CD4-positive, alpha-beta memory T cell (primary cell): Measurements from ENCODE around the gene TRPV5. TPM values are rescaled to one million over a fixed set of nuclear protein-coding genes. Genes with fewer than 3 reads are reported as not detected.

Experiments used
- CTCF ChIA-PET: fragments of 350-600 bp; sonication (Branson Sonifier 250); formaldehyde crosslinking; loops from one replicate; lab custom pipeline; 2021; ENCODE audit warnings: inconsistent platforms; ENCODE audit not compliant: partially characterized antibody; lab: Charles Lee
- POLR2A ChIA-PET: fragments of 350-600 bp; sonication (Branson Sonifier 250); formaldehyde crosslinking; loops from one replicate; lab custom pipeline; 2021; ENCODE audit not compliant: partially characterized antibody; lab: Charles Lee
- DNase-seq, 5 donors: peaks; one replicate each; pipeline versions ENCODE4 v3.0.0 to v3.0.0-alpha.2; 2020 to 2022; ENCODE audit warnings: mixed read lengths in 1 of 5
- H3K27ac ChIP-seq: one replicate; pipeline ENCODE4 v1.7.0; 2013; ENCODE audit warnings: low read depth, low read length
- H3K27me3 ChIP-seq: 2 replicates; pipeline ENCODE4 v1.7.0; 2013; ENCODE audit warnings: mild to moderate bottlenecking, low read length, moderate library complexity; ENCODE audit not compliant: insufficient read depth
- H3K36me3 ChIP-seq: 2 replicates; pipeline ENCODE4 v1.7.0; 2013; ENCODE audit warnings: mild to moderate bottlenecking, low read length, moderate library complexity; ENCODE audit not compliant: insufficient read depth
- H3K4me1 ChIP-seq: 2 replicates; pipeline ENCODE4 v1.7.0; 2013; ENCODE audit warnings: mild to moderate bottlenecking, low read length, moderate library complexity; ENCODE audit not compliant: insufficient read depth
- H3K4me3 ChIP-seq, 2 donors: one replicate each; pipeline ENCODE4 v1.7.0; 2013; ENCODE audit warnings: low read length in 2 of 2, mild to moderate bottlenecking in 1 of 2
- H3K9me3 ChIP-seq, 2 donors: one replicate each; pipeline ENCODE4 v1.7.0; 2013; ENCODE audit warnings: low read length in 2 of 2, control low read depth in 1 of 2; ENCODE audit not compliant: control insufficient read depth in 1 of 2
- H3K27ac Mint-ChIP-seq, 7 donors: one replicate each; pipeline ENCODE4 v1.8.0; 2020 to 2021; ENCODE audit warnings: mixed read lengths in 7 of 7, mild to moderate bottlenecking in 6 of 7, inconsistent platforms in 3 of 7, moderate library complexity in 3 of 7
- H3K27me3 Mint-ChIP-seq, 2 donors: one replicate each; pipeline ENCODE4 v1.8.0; 2020 to 2021; ENCODE audit warnings: mixed read lengths in 2 of 2
- H3K36me3 Mint-ChIP-seq, 2 donors: one replicate each; pipeline ENCODE4 v1.8.0; 2020 to 2021; ENCODE audit warnings: mixed read lengths in 2 of 2, inconsistent platforms in 1 of 2, mild to moderate bottlenecking in 1 of 2
- H3K4me1 Mint-ChIP-seq, 4 donors: one replicate each; pipeline ENCODE4 v1.8.0; 2020 to 2021; ENCODE audit warnings: mixed read lengths in 4 of 4, mild to moderate bottlenecking in 1 of 4
- H3K4me3 Mint-ChIP-seq, 8 donors: one replicate each; pipeline ENCODE4 v1.8.0; 2020 to 2021; ENCODE audit warnings: mixed read lengths in 8 of 8, mild to moderate bottlenecking in 7 of 8, moderate library complexity in 6 of 8, inconsistent platforms in 3 of 8
- H3K9me3 Mint-ChIP-seq, 8 donors: one replicate each; pipeline ENCODE4 v1.8.0; 2020 to 2021; ENCODE audit warnings: mixed read lengths in 8 of 8, mild to moderate bottlenecking in 5 of 8, inconsistent platforms in 3 of 8, moderate library complexity in 1 of 8
- intact Hi-C: fragments of 100-400 bp; cut with micrococcal nuclease; formaldehyde crosslinking; loops from one replicate; pipeline ENCODE4 v1.15.1; 2023
- polyA plus RNA-seq, 2 donors: library from polyadenylated mRNA; unstranded; fragments of 300-500 nt; fragmentation: Illumina TruSeq; gene quantifications; one replicate each; pipeline ENCODE4 v1.2.3, GENCODE V29; 2021
- total RNA-seq, 2 experiments: library from RNA; stranded (reverse); gene quantifications; one replicate each; pipeline ENCODE4 v1.2.3, GENCODE V29; 2021

Gene TRPV5
- total and polyA plus RNA-seq, 4 experiments from 2014 or later = not detected

DNA sequence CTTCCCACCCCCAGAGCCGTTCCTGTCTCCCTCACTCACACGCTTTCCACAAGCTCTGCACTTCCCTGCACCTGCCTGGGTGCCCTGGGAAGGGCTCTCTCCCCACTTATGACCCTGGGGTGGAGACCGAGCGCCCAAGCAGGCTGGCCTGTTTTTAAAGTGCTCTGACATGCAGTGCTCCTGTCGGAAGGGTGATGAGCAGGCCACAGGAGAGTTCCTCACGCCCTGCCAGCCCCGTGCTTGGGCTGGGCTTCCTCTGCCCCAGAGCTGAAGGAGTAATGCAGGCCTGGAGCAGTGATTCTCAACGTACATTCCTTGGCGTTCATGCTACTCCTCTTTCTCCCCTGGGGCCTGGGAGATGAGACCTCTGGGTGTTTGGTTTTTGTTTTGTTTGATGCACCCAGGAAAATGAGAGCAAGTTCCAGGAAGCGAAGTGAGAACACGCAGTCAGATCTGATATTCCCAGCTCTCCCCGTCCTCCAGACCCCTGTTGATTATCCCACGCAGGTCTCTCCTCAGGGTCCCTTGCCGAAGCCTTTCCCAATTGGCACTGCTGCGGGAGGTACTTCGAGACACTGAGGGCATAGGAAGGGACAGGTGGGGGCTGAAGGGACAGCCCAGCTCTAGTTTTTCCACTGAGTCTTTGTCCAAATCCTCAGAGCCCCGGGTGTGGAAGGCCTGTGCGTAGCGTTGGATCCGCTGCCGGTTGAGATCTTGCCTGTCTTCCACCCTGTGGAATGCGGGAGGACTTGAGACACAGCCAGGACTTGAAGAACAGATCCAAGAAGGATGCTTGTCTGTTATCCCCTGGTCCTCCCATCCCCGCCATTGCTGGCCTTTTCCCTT lies 62.1 kb downstream of the TRPV5 start:
- Mint-ChIP-seq H3K27me3 (peaks cover 0 to 3% of the 10 kb centered on the region in 2 donors), H3K36me3 (peaks cover 9 to 10% of the 10 kb centered on the region in 2 donors), H3K9me3 (peaks cover 0 to 4% (median 0%) of the 10 kb centered on the region in 8 donors), H3K4me1 (peaks cover 0 to 2% (median 0%) of the 10 kb centered on the region in 4 donors), H3K27ac (no peak overlapping the region), H3K4me3 (no peak overlapping the region)
- DNase-seq = no peak
- H3K4me1 ChIP-seq = no peaks in the 10 kb centered on the region
- no peak overlapping the region for H3K4me3 ChIP-seq
- H3K9me3 ChIP-seq = no peaks in the 10 kb centered on the region
- no peaks in the 10 kb centered on the region for H3K36me3 ChIP-seq
- ChIA-PET CTCF (interaction anchor here (0.7 to 1.4 kb wide), 3 partner anchors 9 to 344 kb away, joined by 3 to 4 read pairs (median 3); no protein-coding TSS in a partner anchor), POLR2A (no interaction called here)
- H3K27ac ChIP-seq = no peak overlapping the region
- no peaks in the 10 kb centered on the region for H3K27me3 ChIP-seq
- intact Hi-C loops = no loop called here

DNA sequence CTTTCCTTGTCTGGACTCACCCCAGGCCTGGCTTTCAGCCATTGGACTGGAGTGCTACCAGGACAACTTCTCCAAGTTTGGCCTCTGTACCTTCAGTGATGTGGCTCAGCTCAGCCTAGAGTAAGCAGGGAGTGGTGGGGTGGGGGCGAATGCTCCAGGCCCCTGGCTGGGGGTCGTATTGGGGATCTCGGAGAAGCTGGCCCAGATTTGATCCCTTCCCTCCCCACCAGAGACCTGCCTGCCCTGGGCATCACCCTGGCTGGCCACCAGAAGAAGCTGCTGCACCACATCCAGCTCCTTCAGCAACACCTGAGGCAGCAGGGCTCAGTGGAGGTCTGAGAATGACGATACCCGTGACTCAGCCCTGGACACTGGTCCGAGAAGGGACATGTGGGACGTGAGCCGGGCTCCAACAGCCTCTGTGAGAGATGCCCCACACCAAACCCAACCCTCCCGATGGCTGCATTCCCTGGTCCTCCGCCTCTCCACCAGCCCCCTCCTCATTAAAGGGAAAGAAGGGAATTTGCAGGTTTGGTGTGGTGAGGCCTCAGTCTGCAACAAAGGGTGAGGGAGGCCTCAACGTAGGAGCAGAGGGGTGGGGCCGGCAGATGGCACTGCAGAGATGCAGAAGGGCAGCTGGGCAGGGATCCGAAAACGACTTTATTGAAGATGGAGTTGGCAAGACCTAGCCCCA lies 62.8 kb downstream of the TRPV5 start:
- no peaks in the 10 kb centered on the region for H3K9me3 ChIP-seq
- CTCF ChIA-PET = interaction anchor here (1.1 to 1.4 kb wide), 2 partner anchors 11 to 345 kb away, joined by 3 read pairs; no protein-coding TSS in a partner anchor
- Mint-ChIP-seq H3K27ac (no peak overlapping the region), H3K36me3 (peaks cover 9 to 10% of the 10 kb centered on the region in 2 donors), H3K27me3 (no peaks in the 10 kb centered on the region), H3K4me3 (no peak overlapping the region), H3K4me1 (peaks cover 0 to 2% (median 0%) of the 10 kb centered on the region in 4 donors), H3K9me3 (peaks cover 0 to 4% (median 0%) of the 10 kb centered on the region in 8 donors)
- intact Hi-C loops = no loop called here
- POLR2A ChIA-PET = no interaction called here
- no peak for DNase-seq
- H3K27ac ChIP-seq = no peak overlapping the region
- H3K36me3 ChIP-seq = no peaks in the 10 kb centered on the region
- H3K4me3 ChIP-seq = no peak overlapping the region
- H3K4me1 ChIP-seq = no peaks in the 10 kb centered on the region
- H3K27me3 ChIP-seq = no peaks in the 10 kb centered on the region

DNA sequence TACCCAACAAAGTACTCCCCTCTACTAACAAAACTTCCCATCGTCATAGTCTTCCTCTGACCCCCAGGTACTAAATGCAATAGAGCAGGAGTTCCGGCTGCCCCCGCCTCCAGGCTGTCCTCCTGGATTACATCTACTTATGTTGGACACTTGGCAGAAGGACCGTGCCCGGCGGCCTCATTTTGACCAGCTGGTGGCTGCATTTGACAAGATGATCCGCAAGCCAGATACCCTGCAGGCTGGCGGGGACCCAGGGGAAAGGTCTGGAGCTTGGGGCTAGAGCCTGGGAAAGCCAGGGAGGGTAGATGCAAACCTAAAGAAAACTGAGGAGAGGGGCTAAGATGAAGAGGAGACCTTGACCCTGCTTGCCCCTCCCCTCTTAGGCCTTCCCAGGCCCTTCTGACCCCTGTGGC lies 63.4 kb downstream of the TRPV5 start:
- no peaks in the 10 kb centered on the region for H3K4me1 ChIP-seq
- H3K27me3 ChIP-seq = no peaks in the 10 kb centered on the region
- peaks cover 0 to 2% (median 0%) of the 10 kb centered on the region in 4 donors for H3K4me1 Mint-ChIP-seq
- H3K4me3 Mint-ChIP-seq = no peak overlapping the region
- peaks cover 0 to 4% (median 0%) of the 10 kb centered on the region in 8 donors for H3K9me3 Mint-ChIP-seq
- CTCF ChIA-PET = interaction anchor here (1.4 kb wide), 1 partner anchor 12 kb away, joined by 3 read pairs; no protein-coding TSS in a partner anchor
- intact Hi-C loops = no loop called here
- peaks cover 9 to 10% of the 10 kb centered on the region in 2 donors for H3K36me3 Mint-ChIP-seq
- POLR2A ChIA-PET = interaction anchor here (0.9 kb wide), 1 partner anchor 9 kb away, joined by 4 read pairs; no protein-coding TSS in a partner anchor
- H3K27ac Mint-ChIP-seq = peak overlapping the region in 1 of 7 donors; percentile 53
- H3K9me3 ChIP-seq = no peaks in the 10 kb centered on the region
- no peaks in the 10 kb centered on the region for H3K36me3 ChIP-seq
- H3K27me3 Mint-ChIP-seq = no peaks in the 10 kb centered on the region
- DNase-seq = no peak
- no peak overlapping the region for H3K4me3 ChIP-seq
- H3K27ac ChIP-seq = no peak overlapping the region

DNA sequence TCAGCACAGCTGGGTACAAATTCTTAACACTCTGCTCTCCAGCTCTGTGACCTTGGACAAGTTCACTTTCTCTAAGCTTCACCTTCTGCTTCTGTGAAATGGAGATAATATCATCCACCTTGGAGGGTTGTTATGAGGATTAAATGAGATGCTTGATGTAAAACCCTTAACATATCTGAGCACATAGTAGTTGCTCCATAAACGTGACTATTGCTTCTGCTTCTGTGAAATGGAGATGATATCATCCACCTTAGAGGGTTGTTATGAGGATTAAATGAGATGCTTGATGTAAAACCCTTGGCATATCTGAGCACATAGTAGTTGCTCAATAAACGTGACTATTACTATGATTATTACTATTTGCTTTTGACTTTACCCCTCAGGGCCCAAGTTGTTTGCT lies 64.1 kb downstream of the TRPV5 start:
- POLR2A ChIA-PET = interaction anchor here (0.9 kb wide), 1 partner anchor 8 kb away, joined by 4 read pairs; no protein-coding TSS in a partner anchor
- Histone ChIP-seq H3K36me3 (no peaks in the 10 kb centered on the region), H3K4me3 (no peak overlapping the region), H3K27me3 (no peaks in the 10 kb centered on the region), H3K4me1 (no peaks in the 10 kb centered on the region), H3K27ac (no peak overlapping the region), H3K9me3 (no peaks in the 10 kb centered on the region)
- DNase-seq = no peak
- Mint-ChIP-seq H3K4me1 (peaks cover 0 to 2% (median 0%) of the 10 kb centered on the region in 4 donors), H3K36me3 (peaks cover 9 to 10% of the 10 kb centered on the region in 2 donors), H3K4me3 (no peak overlapping the region), H3K27ac (peak overlapping the region in 1 of 7 donors; percentile 8), H3K27me3 (no peaks in the 10 kb centered on the region), H3K9me3 (peaks cover 0 to under 1% (median 0%) of the 10 kb centered on the region in 8 donors)
- CTCF ChIA-PET = interaction anchor here (1.3 to 1.5 kb wide), 2 partner anchors 11 to 15 kb away, joined by 3 to 7 read pairs; partner anchors contain the start of gene EPHB6
- intact Hi-C loops = no loop called here

DNA sequence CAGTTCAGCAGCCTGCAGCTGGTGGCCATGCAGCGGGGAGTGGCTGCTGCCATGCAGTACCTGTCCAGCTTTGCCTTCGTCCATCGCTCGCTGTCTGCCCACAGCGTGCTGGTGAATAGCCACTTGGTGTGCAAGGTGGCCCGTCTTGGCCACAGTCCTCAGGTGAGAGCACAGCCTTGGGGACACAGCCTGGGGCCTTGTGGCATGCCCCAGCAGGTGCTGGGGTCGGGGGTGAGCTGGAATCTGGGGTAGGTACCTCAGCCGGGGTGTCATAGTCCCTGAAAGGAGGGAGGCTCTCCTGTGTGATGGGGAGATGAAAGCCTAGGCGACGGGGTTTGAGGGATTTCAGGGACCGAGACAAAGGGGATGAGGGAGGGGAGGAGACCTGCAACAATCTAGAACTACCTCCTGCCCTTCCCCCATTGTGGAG lies 64.5 kb downstream of the TRPV5 start:
- intact Hi-C loops = no loop called here

DNA sequence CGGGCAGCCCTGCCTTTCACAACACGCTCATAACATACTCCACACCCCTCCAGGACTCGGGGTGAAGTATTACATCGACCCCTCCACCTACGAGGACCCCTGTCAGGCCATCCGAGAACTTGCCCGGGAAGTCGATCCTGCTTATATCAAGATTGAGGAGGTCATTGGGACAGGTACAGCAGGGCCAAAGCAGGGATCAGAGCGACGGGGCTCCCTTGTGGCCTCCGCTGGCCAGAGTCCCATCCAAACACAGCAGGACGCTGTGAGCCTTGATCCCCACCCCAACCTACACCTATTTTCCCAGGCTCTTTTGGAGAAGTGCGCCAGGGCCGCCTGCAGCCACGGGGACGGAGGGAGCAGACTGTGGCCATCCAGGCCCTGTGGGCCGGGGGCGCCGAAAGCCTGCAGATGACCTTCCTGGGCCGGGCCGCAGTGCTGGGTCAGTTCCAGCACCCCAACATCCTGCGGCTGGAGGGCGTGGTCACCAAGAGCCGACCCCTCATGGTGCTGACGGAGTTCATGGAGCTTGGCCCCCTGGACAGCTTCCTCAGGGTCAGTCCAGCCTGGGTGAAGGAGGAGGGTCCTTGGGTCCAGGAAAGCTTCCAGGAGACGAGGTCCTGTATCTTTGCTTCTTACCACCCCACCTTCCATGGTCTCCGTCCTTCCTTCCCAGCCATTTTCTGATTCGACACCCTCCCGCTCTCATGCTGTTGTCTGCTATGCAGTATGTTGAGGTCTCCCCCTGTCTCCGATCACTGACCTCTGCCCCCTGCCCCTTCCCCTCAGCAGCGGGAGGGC lies 65.2 kb downstream of the TRPV5 start:
- Histone ChIP-seq H3K27me3 (no peaks in the 10 kb centered on the region), H3K27ac (no peak overlapping the region), H3K9me3 (no peaks in the 10 kb centered on the region), H3K4me1 (no peaks in the 10 kb centered on the region), H3K36me3 (no peaks in the 10 kb centered on the region), H3K4me3 (no peak overlapping the region)
- Mint-ChIP-seq H3K36me3 (peaks cover 9 to 10% of the 10 kb centered on the region in 2 donors), H3K4me1 (peaks cover 0 to 2% (median 0%) of the 10 kb centered on the region in 4 donors), H3K9me3 (no peaks in the 10 kb centered on the region), H3K27me3 (no peaks in the 10 kb centered on the region), H3K27ac (no peak overlapping the region), H3K4me3 (no peak overlapping the region)
- ChIA-PET CTCF (interaction anchor here (0.7 to 1.5 kb wide), 3 partner anchors 12 to 135 kb away, joined by 3 to 7 read pairs (median 3); partner anchors contain the start of gene EPHB6), POLR2A (interaction anchor here (1.8 kb wide), 1 partner anchor 58 kb away, joined by 5 read pairs; no protein-coding TSS in a partner anchor)
- no peak for DNase-seq
- intact Hi-C loops = no loop called here

More for the DNA sequence above, 64.5 kb downstream of the TRPV5 start:
- Histone ChIP-seq H3K4me1 (no peaks in the 10 kb centered on the region), H3K27me3 (no peaks in the 10 kb centered on the region), H3K27ac (no peak overlapping the region), H3K9me3 (no peaks in the 10 kb centered on the region), H3K4me3 (no peak overlapping the region), H3K36me3 (no peaks in the 10 kb centered on the region)
- Mint-ChIP-seq H3K9me3 (no peaks in the 10 kb centered on the region), H3K36me3 (peaks cover 9 to 10% of the 10 kb centered on the region in 2 donors), H3K4me1 (peaks cover 0 to 2% (median 0%) of the 10 kb centered on the region in 4 donors), H3K27ac (no peak overlapping the region), H3K27me3 (no peaks in the 10 kb centered on the region), H3K4me3 (no peak overlapping the region)
- POLR2A ChIA-PET = interaction anchor here (1.8 kb wide), 1 partner anchor 59 kb away, joined by 5 read pairs; no protein-coding TSS in a partner anchor
- CTCF ChIA-PET = interaction anchor here (0.7 to 1.5 kb wide), 3 partner anchors 11 to 134 kb away, joined by 3 to 7 read pairs (median 3); partner anchors contain the start of gene EPHB6
- no peak for DNase-seq
